ELF-1 (cell line): ENCODE measurements around the gene MAP10.

Experiments
- DNase-seq: peaks from one replicate; pipeline ENCODE4 v3.0.0-alpha.2; 2016; ENCODE audit warnings: low read depth, low spot score

Gene MAP10

GRCh38 chr1:232853994-232854797, 49.0 kb downstream of the MAP10 start:
- DNase-seq, result no peak

DNA sequence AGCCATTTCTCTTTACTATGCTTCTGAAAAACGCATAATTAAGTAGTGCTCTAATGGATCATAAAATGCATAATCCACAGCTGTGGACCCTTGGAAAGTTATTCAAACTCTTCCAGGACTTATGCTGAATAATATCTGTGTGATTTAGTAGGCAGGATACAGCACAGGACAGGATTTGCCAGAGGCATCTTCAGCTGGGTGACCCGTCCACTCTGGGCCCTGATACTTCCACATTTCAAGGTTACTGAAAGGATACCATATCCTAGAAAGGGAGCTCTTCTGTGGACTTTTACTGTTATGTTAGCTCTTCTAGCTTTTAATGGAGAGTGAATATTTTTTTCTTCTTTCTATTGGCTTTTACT, 49.6 kb downstream of the MAP10 start:
- DNase-seq, result no peak

GRCh38 chr1:232856541-232856940, 51.3 kb downstream of the MAP10 start:
- no peak for DNase-seq
